HuH-7 (cell line): ENCODE measurements around the gene MAMLD1.

Source experiments
- DNase-seq: peaks from one replicate; pipeline ENCODE4 v3.0.0; 2011; ENCODE audit warnings: low spot score

The MAMLD1 gene

DNA sequence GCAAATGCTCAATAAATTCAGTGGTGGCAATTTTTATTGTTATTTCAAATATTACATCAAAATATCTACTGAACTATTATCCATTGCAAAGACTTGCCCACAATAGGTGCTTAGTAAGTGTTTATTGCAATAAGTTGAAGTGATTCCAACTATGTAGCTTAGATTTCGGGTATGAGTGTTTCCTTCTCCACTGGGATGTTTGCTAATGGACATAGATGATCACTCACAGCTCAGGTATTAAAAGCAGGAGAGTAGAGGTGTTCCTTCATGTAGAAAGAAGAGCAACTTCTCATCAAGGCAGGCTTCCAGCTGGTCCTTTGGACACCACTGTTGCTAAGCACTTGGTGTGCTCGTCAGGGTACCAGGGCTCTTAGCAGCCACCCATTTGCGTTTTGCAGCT, 139.0 kb downstream of the MAMLD1 start:
- no peak for DNase-seq

DNA sequence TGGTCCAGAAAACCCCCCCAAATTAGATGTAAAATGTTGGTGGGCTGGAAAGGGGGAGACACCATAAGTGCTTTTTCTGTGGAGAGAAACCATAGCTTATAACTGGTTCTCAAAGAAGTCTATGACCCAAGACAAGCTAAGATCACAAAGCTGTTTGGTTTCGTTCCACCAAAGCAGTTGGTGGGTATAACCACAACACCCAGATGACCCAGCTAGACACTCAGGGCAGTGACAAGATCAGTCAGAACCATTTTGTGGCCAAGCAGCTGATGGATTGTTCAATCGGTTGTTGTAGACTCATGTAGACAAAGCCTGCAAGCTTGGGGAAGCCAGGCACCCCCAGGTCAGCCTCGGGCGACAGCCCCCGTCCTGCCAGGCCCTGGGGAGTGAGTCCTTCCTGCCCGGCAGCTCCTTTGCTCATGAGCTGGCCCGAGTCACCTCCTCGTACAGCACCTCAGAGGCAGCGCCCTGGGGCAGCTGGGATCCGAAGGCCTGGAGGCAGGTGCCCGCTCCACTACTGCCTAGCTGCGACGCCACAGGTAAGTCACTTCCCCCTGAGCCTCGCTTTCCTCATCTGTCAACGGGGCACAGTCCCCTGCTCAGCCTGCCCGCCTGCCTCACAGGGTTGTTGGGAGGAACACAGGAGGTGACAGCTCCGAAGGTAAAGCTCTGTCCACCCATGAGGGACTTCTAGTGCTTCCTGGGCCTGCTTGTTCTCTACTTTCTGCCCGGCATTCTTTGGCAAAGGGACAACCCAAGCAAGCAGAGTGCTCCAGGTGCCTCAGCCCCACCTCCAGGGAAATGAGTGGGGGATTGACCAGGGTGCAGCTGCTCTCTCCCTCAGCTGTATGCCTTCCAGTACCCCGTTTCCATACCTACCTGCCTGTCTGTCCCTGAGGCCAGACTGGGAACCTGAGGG, 140.1 kb downstream of the MAMLD1 start:
- DNase-seq: no peak

DNA sequence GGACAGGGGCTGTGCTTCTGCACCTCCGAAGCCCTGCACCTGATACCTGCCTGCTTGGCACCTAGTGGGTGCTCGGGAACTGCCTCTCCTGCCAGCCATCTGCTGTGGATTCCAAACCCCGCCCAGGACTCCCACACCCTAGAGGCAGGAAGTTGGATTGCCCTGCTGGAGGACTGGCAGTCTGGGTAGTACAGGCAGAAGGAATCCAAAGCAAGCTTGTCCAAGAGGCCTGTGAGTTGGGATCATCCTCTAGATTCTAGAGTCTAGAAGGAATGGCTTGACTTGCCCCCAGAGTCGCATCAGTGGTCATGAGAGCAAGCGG, 140.7 kb downstream of the MAMLD1 start:
- DNase-seq: no peak

DNA sequence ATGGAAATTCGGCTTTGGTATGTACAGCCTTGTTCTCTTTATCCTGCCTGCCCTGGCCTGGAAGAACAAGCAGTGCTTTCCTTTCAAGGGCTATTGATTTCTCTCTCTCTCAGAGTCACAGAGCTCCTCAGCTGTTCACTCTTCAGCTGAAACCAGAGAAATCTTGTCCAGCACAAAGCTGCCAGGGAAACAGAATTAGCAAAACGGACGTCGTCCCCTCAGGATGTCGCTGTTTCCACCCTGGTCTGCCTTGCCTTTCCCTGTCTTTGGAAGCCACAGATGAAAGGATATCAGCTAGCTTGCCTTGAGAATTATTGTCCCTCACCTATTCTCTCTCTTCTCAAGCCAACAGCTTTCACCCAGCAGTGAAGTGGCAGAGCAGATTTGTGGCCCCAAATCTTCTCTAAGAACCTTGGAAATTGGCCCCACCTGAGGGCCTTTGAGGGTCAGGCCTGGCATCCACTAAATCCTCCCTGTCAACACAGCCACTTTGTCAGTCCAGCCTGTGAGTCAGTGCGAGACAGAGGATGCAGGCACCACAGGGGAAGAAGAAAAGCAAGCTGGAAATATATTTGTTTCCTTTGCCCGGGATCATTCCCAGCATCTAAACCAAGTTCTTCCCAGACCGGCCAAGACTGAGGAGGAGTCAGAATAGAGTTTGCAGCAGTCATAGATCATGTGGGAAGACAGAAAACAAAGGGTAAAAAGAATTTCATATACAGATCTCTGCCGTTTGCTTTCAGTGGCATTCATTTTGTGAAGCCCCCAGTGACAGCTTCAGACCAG, 141.5 kb downstream of the MAMLD1 start:
- no peak for DNase-seq

DNA sequence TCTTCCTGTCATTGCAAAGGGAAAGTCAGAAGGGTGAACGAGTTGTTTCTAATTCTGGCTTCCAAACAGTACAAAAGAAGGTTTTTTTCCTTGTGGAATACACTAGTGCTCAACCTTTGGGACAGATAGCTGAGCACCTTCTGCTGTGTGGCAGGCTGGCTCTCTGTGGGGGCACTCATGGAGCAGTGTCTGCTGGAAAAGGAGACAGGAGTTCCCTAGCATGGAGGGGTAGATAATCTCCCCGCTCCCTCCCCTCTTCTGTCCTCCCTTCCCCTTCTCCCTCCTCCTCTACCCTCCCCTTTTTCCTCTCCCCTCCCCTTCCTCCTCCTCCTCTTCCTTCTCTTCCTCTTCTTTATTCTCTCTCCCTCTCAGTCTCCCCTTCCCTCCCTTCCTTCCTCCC, 142.9 kb downstream of the MAMLD1 start:
- DNase-seq: no peak

DNA sequence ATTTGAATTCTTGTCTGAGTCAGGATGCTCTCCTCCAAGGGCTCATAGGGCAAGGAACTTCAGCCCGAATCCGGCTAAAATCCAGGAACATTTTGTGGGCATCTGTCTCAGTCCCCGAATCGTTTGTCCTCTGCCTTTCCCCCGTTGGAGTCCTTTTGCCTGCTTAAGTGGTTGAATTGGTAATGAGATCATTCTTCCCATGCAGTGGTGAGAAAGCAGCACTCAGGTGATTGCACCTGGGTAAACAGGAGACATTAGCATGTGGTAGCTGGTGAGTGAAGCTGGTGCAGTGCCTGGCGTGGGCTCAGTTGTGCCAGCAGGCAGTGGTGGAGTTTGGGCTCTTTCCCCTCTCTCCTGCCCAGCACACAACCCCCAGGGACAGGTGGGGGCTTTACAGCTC, 143.4 kb downstream of the MAMLD1 start:
- no peak for DNase-seq

DNA sequence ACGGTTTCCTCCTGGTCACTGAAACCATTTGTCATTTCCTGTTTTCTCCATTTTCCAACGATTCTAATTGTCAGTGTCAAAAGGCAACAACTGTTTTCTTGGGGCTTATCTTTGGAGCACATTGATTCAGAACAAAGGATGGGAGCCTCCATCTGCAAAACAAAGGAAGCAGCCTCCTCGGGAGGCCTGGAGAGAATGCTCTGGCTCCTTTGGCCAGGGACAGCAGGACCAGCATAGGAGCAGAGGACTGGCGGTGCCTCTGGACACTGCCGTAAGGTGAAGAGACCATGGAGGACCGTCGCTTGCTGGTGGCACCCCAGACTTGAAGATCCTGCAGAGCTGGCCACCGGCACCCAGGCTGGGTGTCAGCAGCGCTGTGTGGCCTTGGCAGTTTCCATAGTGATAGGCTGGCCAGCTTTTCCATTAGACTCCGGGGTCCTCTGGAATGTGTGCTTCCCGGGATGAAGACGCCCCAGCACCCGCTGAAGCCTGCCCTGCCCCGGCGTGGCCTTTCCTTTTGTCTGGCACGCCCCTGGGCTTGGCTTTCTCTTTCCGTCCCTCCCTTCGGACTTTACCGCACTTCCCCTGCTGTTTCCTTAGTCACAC, 144.2 kb downstream of the MAMLD1 start:
- no peak for DNase-seq

DNA sequence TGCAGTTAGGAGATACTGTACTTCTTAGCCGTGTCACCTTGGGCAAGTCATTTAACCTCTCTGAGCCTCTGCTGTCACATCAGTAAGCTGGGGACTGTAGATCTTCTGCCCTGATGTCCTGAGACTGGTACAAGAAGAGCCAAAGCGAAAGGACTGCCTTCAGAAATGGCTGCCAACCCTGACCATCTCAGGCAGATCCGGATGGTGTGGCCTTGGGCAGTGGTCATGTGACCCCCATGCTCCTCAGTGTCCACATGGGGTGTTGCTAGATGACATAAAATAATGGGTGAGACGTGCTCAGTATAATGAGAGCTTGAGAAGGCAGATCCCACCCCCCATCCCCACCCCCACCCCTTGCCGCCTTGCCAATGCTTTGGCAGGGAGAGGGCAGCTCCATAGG, 144.9 kb downstream of the MAMLD1 start:
- no peak for DNase-seq

DNA sequence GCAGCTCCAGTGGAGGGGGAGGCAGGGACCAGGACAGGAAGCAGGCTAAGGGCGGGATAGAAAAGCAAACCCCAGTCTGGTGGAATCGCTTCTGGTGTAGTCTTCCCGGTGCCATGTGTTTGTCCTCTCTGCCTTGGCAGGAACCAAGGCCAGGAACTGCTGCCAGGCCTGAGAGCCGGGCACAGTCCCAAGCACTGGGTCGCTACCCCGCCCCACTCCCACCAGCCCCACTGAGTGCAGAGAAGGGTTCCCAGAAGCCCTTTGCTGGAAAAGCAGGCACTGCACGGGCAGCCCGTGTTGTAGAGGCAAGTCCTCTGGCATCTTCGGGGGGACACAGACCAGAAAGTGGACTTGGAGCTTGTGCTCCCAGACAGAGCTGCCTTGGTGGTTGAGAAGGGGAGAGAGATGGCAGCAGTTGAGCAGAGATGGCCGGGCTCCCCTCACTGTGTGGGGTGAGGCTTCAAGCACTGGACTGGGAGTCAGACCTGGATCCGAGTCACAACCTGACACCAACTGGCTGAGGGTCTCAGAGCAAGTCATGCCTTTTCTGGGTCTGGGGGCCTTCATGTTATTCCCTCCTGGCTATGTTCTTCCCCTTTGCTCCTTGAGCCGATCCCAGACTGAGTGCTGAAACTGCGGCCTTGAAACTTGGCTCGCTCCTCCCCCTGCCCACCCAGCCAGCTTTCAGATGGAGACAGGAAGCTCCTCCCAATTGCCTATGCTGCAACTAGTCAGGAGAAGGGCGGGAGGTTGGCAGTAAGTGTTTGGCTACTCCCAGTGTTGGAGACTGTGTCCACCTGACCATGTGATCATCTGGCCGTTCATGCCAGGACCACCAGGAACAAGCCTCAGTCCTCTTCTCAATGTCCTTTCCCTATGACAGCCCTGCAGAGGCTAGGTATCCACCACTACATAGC, 145.6 kb downstream of the MAMLD1 start:
- no peak for DNase-seq

DNA sequence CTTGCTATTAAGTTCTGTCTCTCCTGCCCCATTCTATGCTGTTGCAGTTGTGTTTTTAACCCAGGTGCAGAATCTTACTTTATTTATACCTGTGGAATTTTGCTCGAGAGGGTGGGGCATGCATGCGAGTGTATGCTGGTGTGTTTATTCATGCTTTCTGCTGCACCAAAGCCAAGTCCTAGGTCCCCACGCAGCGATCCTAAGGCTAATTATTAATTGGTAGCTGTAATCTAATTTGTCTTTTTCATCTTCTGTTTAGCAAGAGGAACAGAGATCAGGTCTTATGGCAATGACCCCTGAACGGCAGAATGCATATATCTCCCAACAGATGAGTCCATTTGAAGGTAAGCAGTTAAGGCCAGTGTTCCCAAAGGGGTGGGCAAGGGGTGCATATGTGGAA, 146.6 kb downstream of the MAMLD1 start:
- DNase-seq: no peak

DNA sequence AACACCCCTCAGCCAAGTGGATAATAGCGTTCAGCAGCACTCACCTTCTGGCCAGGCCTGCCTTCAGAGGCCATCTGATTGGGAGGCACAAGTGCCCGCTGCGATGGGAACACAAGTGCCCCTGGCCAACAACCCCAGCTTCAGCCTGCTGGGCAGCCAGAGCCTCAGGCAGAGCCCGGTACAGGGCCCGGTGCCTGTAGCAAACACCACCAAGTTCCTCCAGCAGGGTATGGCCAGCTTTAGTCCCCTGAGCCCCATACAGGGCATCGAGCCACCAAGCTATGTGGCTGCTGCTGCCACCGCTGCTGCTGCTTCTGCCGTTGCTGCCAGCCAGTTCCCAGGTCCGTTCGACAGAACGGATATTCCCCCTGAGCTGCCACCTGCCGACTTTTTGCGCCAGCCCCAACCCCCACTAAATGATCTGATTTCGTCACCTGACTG, 149.4 kb downstream of the MAMLD1 start:
- DNase-seq: no peak

DNA sequence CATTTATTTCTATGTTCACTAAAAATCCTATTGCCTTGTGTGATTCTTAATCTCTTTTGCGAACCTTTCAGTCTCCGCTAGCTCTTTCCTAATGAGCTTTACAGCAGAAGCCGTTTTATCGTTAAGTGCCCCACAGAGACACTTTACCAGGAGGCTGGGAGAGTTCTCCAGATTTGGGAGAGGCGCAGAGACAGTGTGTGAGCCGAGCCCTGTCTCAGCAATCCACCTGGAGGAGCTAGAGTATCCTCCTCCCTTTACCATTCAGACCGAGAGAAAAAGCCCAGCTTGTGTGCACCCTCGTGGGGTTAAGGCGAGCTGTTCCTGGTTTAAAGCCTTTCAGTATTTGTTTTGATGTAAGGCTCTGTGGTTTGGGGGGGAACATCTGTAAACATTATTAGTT, 150.4 kb downstream of the MAMLD1 start:
- no peak for DNase-seq

DNA sequence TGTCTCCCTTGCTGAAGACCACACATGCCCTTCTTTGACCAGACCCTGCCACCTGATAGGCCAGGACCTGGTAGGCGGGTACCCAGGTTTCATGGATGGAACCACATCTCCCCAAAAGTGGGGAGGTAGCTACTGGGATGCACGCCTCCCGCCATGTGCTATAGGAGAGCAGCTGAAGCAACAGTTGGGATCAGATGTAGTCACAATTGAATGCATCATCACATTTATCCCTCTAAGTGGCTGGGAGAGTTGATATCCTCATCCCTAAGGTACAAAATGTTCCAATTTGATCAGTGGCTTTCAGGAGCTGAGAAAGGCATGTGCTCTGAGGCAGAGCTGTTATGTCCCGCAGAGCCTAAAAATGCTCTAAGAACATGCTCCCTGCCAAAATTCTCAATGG, 151.3 kb downstream of the MAMLD1 start:
- DNase-seq: no peak

DNA sequence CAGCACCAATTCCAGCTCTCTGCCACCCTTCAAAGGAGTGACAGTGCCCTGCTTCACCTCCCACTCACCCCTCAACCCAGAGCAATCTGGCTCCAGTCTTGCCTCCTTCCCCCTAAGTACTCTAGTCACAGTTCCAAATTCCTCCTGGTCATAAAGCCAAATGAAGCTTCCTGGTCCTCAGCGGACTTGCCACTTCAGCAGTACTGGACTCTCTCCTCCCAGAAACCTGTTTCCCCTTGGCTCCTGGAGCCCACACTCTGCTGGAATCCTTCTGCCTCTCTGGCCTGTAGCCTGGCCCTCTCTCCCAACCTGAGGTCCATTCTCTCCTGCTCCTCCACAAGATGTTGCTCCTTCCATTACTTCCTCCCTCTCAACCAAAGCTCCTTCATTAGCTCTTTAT, 152.7 kb downstream of the MAMLD1 start:
- DNase-seq: no peak

DNA sequence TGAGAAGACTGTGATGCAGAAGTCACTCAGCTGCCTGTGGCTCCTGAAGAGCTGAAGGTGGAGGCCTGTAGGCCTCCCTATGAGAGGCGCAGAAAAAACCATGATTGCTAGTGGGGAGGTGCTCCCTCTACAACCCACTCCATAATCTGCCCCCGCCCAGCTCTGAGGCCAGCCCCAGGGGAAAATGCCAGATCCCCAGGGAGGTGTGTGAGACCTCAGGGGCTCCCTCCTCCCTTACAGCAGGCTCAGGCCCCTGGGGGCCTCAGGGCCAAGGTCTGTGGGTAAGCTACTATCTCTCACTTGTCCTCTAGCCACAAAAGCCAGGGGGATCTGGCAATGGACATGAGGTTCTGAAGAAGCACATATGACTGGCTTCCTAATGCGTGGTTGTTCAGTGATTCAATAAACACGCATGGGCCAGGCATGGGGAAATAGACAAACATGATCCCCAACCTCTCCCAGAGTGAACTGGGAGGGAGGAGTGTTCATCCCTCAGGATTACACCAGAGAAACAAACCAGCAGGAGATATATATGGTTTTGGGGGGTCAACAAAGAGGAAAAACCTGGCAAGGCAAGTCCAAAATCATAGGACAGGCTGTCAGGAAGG, 154.3 kb downstream of the MAMLD1 start:
- no peak for DNase-seq

DNA sequence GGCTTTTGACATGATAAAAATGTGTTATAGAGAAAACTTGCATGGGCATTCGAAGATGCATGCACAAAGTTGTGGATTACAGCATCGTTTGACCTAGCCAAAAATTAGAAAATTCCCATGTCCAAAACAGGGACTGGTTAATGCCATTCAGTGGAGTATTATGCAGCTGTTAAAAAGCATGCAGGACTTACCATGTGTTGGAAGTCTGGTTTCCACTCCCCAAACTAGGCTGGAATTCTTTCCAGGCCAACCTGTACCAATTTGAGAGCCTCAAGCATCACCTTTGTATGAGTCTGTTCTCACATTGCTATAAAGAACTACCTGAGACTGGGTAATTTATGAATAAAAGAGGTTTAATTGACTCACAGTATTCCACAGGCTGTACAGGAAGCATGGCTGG, 159.4 kb downstream of the MAMLD1 start:
- no peak for DNase-seq

DNA sequence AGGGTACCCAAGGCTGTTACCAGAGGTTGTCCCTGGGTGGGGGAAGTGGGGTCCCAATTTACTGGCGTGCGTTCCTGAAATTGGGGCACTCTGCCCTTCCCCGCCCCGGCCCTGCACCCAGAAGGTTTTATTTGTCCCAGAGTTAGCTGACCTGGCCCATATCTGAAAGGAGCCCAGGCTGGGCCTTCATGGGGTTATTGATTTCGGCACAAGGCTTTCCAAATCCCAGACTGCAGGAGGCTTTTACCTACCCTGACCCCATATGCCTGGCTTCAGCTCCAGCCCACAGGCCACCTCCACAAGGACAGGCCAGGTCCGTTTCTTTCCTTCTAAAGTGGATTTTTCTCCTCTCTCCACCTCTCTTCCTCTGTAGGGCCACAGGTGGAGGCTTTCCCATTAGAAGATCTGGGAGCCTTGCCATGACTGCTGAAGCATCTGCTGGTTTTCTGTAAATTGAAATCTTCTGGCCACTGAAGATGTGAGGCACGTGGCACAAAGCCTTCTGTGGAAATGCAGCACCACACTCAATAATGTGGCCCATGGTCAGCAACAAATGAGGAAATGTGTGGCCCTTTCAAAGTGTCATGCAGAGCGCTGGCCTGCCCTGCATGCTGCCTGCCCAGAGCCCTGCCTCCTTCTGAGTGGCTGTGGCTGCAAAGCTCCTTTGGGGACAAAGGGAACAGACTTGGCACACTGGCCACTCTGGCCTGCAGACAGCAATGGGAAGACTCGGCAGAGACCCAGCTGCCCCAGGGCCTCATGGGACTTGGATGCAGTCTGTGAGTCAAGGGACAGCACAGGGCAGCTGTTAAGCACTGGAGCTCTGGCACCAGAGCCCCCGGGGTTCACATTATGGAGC, 162.2 kb downstream of the MAMLD1 start:
- DNase-seq: no peak

DNA sequence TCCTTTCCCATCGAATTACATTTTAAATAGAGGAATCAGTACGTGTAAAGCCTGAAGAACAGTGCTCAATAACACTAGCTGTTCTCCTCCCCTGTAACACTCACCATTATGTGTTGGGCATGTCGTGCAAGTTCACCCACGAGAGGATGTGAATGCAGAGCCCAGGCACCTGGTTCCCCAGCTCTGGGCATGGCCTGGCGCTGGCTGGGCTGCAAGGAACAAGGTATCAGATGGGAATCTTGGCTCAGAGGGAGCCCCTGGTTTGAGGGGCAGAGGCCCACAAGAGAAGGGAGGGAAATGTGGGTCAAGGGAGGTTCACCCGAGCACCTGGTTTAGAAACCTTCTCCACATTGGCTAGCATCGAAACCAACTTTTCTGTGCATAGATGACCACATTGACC, 163.6 kb downstream of the MAMLD1 start:
- DNase-seq: no peak

DNA sequence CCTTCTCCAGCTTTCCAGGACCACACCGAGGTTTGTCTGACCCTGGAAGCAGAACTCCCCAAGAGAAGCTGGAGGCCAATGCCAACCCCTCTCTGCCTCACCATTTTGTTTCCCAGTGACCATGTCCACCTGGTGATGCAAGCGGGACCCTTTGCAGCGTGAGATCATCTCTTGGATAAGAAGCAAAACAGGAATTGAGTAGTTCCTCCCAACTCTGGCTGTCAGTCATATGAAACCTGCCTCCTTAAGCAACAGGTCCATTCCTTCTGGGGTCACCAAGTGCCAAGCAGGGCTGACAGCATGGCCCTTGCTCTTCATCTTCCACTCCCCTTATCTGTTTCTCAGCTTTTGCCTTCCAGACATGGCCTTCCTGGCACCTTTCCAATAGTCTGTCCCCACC, 164.0 kb downstream of the MAMLD1 start:
- DNase-seq: no peak

DNA sequence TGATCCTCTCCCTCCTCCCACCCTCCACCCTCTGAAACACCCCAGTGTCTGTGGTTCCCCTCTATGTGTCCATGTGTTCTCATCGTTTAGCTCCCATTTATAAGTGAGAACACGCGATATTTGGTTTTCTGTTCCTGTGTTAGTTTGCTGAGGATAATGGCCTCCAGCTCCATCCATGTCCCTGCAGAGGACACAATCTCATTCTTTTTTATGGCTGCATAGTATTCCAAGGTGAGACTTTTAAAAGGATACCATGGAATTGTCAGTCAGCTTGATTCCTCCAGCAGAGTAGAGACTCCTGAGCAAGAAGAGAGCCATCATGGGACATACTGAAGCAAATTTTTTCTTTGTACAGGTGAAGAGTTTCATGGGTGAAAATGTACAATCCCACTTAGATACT, 166.5 kb downstream of the MAMLD1 start:
- DNase-seq: no peak

DNA sequence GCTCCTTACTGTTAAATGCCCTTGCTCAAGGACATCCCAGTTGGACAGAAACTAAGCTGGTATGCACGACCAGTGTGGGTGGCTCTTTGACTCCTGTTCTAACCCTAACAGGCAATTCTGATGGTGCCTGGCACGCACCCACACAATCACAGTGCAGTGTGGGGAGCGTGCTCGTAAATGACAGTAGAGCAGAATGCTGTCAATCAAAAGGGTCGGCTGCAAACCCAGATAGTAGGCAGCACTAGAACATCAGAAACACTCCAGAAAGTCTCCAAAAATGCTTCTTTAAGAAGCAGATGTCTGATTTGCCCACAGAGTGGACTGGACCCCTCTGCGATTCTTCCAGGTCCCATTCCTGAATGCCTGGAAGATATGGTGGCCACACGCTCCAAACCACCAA, 167.7 kb downstream of the MAMLD1 start:
- DNase-seq: no peak
